ENCODE results near the gene C5orf46. TPM values are rescaled to one million over a fixed set of nuclear protein-coding genes. Genes with fewer than 3 reads are reported as not detected.

Gene C5orf46
- total RNA-seq, 3 donors from 2014 or later (not counting 1 experiment from before 2014, with no cell fraction given): not detected

DNA sequence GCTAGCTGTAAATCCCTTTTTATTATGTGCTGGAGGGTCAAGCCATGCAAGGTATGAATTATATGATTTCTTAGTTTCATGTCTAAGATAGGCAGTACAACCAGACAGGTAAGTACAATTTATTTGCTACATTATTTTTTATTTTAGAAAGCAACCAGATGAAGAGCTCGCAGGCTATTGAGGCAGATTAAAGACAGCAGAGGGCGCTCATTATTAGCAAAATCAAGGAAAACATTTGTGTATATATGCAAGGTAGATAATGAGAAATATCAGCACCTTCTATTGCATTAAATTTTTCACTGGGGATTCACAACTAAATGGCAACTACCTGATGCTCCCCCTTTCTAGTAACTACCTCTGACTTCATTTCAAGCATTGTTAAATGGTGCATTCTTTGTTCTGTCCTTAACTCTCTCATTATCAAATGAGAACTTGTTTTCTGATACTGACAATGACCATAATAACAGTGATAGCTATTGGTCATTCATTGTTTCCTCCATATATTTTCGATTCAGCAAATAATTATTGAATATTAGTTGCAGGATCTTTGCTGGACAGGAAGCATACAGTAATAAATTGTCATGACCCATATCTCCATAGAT, 19.2 kb downstream of the C5orf46 start:
- no peak overlapping the region for H3K27ac Mint-ChIP-seq
- H3K4me1 Mint-ChIP-seq: no peaks in the 10 kb centered on the region

DNA sequence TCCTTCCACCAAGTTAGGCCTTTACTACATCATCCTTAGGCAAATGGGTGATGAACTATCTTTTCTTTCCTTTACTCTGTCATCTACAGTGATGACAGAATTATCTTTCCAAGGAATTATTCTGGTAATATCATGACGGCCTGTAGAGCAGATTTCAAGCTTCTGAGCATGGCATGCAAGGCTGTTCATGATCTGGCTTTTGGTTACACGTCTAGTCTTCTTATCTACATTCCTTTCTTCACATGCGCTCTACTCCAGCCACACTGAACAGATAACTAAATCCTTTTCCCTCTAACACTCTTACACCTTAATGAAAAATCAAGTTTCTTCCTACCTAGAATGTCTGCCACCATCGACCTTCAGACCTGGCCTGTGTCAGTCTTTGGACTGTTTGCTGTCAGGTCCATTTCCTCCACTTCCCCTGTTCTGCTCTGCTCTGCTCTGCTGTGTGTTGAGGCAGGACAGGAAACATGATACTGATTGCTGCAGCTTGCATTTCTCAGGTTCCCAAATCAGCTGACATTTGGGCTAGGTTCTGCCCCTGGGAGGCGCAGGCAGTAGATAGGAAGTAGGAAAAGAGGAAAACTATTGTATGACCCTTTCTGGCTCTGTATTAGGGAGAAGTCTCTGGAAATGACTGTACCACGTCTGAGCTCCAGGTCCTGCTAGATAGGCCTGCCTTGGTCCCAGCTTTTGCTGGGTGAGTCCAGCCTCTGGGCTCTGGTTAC, 23.6 kb downstream of the C5orf46 start:
- Histone ChIP-seq H3K9me3 (ENCODE audit: control insufficient read depth, insufficient read depth, low read length) (no peaks in the 10 kb centered on the region), H3K27ac (ENCODE audit: low read length) (no peak overlapping the region), H3K27me3 (ENCODE audit: control insufficient read depth, insufficient read depth, low read length) (peaks cover 2% of the 10 kb centered on the region), H3K36me3 (ENCODE audit: control insufficient read depth, insufficient read depth, low read length) (no peaks in the 10 kb centered on the region), H3K4me1 (ENCODE audit: control insufficient read depth, insufficient read depth, low read length) (no peaks in the 10 kb centered on the region), H3K4me3 (ENCODE audit: low read length) (no peak overlapping the region)
- Mint-ChIP-seq H3K27ac (no peak overlapping the region), H3K36me3 (no peaks in the 10 kb centered on the region), H3K4me1 (no peaks in the 10 kb centered on the region), H3K9me3 (no peaks in the 10 kb centered on the region), H3K4me3 (no peak overlapping the region), H3K27me3 (ENCODE audit: low read depth in 2 of 2) (peaks cover 7 to 14% of the 10 kb centered on the region in 2 donors)
- 73% methylated on average over 6 of the region's 6 CpGs for WGBS (ENCODE audit: insufficient coverage)
- intact Hi-C loops (cut with micrococcal nuclease): no loop called here
- DNase-seq: no peak
- TF ChIP-seq, protein P1, sequence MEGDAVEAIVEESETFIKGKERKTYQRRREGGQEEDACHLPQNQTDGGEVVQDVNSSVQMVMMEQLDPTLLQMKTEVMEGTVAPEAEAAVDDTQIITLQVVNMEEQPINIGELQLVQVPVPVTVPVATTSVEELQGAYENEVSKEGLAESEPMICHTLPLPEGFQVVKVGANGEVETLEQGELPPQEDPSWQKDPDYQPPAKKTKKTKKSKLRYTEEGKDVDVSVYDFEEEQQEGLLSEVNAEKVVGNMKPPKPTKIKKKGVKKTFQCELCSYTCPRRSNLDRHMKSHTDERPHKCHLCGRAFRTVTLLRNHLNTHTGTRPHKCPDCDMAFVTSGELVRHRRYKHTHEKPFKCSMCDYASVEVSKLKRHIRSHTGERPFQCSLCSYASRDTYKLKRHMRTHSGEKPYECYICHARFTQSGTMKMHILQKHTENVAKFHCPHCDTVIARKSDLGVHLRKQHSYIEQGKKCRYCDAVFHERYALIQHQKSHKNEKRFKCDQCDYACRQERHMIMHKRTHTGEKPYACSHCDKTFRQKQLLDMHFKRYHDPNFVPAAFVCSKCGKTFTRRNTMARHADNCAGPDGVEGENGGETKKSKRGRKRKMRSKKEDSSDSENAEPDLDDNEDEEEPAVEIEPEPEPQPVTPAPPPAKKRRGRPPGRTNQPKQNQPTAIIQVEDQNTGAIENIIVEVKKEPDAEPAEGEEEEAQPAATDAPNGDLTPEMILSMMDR (IDR thresholded peaks at IDR 0.05): no peak
- no peak for ATAC-seq

More for the DNA sequence above, 19.2 kb downstream of the C5orf46 start:
- Histone ChIP-seq H3K4me3 (ENCODE audit: low read length) (no peak overlapping the region), H3K9me3 (ENCODE audit: control insufficient read depth, insufficient read depth, low read length) (no peaks in the 10 kb centered on the region), H3K27me3 (ENCODE audit: control insufficient read depth, insufficient read depth, low read length) (peaks cover 2% of the 10 kb centered on the region), H3K36me3 (ENCODE audit: control insufficient read depth, insufficient read depth, low read length) (no peaks in the 10 kb centered on the region), H3K4me1 (ENCODE audit: control insufficient read depth, insufficient read depth, low read length) (no peaks in the 10 kb centered on the region), H3K27ac (ENCODE audit: low read length) (no peak overlapping the region)
- 0% methylated on average over 1 of the region's 3 CpGs for WGBS (ENCODE audit: insufficient coverage)
- Mint-ChIP-seq H3K4me3 (no peak overlapping the region), H3K9me3 (no peaks in the 10 kb centered on the region), H3K36me3 (no peaks in the 10 kb centered on the region), H3K27me3 (ENCODE audit: low read depth in 2 of 2) (peaks cover 10 to 32% of the 10 kb centered on the region in 2 donors)
- ATAC-seq (no peak), DNase-seq (peak in 1 of 2 donors; percentile 3)
- TF ChIP-seq, protein P1 (IDR thresholded peaks at IDR 0.05): no peak
- intact Hi-C loops (cut with micrococcal nuclease): no loop called here

DNA sequence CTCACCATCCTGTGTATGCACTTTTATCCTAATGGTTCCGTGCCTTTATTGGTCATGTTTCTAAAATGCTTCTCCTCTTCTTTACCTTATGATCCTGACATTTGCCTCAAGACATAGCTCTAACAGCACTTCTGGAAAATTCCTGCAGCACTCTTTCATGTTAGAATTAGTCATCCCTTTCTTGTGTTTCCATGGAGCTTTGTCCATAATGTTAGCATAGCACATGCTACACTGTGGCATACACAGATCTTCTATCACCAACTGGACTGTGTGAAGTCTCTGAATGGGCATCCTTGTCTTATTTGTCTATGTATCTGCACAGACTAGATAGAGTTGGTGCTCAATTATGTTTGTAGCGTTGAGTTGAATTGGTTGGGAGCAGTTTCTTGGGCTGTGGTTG, 25.9 kb downstream of the C5orf46 start:
- no peak for DNase-seq
- intact Hi-C loops (cut with micrococcal nuclease): no loop called here
- TF ChIP-seq, protein P1 (IDR thresholded peaks at IDR 0.05): no peak
- no peaks in the 10 kb centered on the region for H3K36me3 ChIP-seq (ENCODE audit: control insufficient read depth, insufficient read depth, low read length)
- 85% methylated on average over 2 of the region's 2 CpGs for WGBS (ENCODE audit: insufficient coverage)
- H3K27me3 Mint-ChIP-seq (ENCODE audit: low read depth in 2 of 2): peaks cover 7 to 14% of the 10 kb centered on the region in 2 donors
- H3K4me3 ChIP-seq (ENCODE audit: low read length): no peak overlapping the region
- H3K9me3 Mint-ChIP-seq: no peaks in the 10 kb centered on the region
- H3K9me3 ChIP-seq (ENCODE audit: control insufficient read depth, insufficient read depth, low read length): no peaks in the 10 kb centered on the region
- no peaks in the 10 kb centered on the region for H3K36me3 Mint-ChIP-seq
- no peaks in the 10 kb centered on the region for H3K4me1 ChIP-seq (ENCODE audit: control insufficient read depth, insufficient read depth, low read length)
- peaks cover 2% of the 10 kb centered on the region for H3K27me3 ChIP-seq (ENCODE audit: control insufficient read depth, insufficient read depth, low read length)
- H3K27ac ChIP-seq (ENCODE audit: low read length): no peak overlapping the region
- ATAC-seq: no peak
- no peak overlapping the region for H3K4me3 Mint-ChIP-seq
- no peaks in the 10 kb centered on the region for H3K4me1 Mint-ChIP-seq
- H3K27ac Mint-ChIP-seq: no peak overlapping the region

All from natural killer cell (primary cell).